Measurements from ENCODE around the gene EXOC1.

The EXOC1 gene

GRCh38 chr4:55853484-55854046, at the start of gene EXOC1:
Gene EXOC1 (plus strand): TSS chr4:55853648. CDS start chr4:55858324, 4,676 bp downstream.
- Mint-ChIP-seq H3K4me3 (peak within 1 kb of the TSS; percentile 2), H3K9me3 (no peaks in the 10 kb centered on the region), H3K27me3 (no peaks in the 10 kb centered on the region), H3K36me3 (ENCODE audit: low read depth) (peaks cover 17% of the 10 kb centered on the region), H3K27ac (no peak within 1 kb of the TSS), H3K4me1 (ENCODE audit: low read depth) (peaks cover 43% of the 10 kb centered on the region)
- DNase-seq = peak; percentile 99

- H3K36me3 Mint-ChIP-seq (ENCODE audit: low read depth) = no peaks in the 10 kb centered on the region
- H3K27ac Mint-ChIP-seq = no peak overlapping the region
- H3K4me3 Mint-ChIP-seq = no peak overlapping the region
- H3K4me1 Mint-ChIP-seq (ENCODE audit: low read depth) = no peaks in the 10 kb centered on the region
- no peaks in the 10 kb centered on the region for H3K9me3 Mint-ChIP-seq
- no peak for DNase-seq
- H3K27me3 Mint-ChIP-seq = peaks cover 24% of the 10 kb centered on the region
Observed at GRCh38 chr4:55807556-55807955, 45.9 kb upstream of the EXOC1 start.

- Mint-ChIP-seq H3K27ac (no peak overlapping the region), H3K4me1 (ENCODE audit: low read depth) (no peaks in the 10 kb centered on the region), H3K36me3 (ENCODE audit: low read depth) (no peaks in the 10 kb centered on the region), H3K9me3 (no peaks in the 10 kb centered on the region), H3K4me3 (no peak overlapping the region), H3K27me3 (peaks cover 21% of the 10 kb centered on the region)
- DNase-seq = no peak
Observed at GRCh38 chr4:55808186-55808585, 45.3 kb upstream of the EXOC1 start.

- no peak overlapping the region for H3K27ac Mint-ChIP-seq
- no peaks in the 10 kb centered on the region for H3K4me1 Mint-ChIP-seq (ENCODE audit: low read depth)
- DNase-seq = no peak
- H3K36me3 Mint-ChIP-seq (ENCODE audit: low read depth) = no peaks in the 10 kb centered on the region
- no peaks in the 10 kb centered on the region for H3K9me3 Mint-ChIP-seq
- H3K4me3 Mint-ChIP-seq = no peak overlapping the region
- peaks cover 20% of the 10 kb centered on the region for H3K27me3 Mint-ChIP-seq
Observed at GRCh38 chr4:55808632-55809031, 44.8 kb upstream of the EXOC1 start.

GRCh38 chr4:55817691-55818090, 35.8 kb upstream of the EXOC1 start:
- Mint-ChIP-seq H3K27ac (no peak overlapping the region), H3K4me1 (ENCODE audit: low read depth) (peaks cover 7% of the 10 kb centered on the region), H3K27me3 (peaks cover 19% of the 10 kb centered on the region), H3K36me3 (ENCODE audit: low read depth) (no peaks in the 10 kb centered on the region), H3K4me3 (no peak overlapping the region), H3K9me3 (no peaks in the 10 kb centered on the region)
- DNase-seq = no peak

GRCh38 chr4:55819634-55820033, 33.8 kb upstream of the EXOC1 start, which contains the start of gene EXOC1L:
Gene EXOC1L (plus strand): TSS chr4:55819790. CDS start chr4:55820027, 237 bp downstream.
- peak within 1 kb of the TSS; percentile 53 for H3K4me3 Mint-ChIP-seq
- H3K4me1 Mint-ChIP-seq (ENCODE audit: low read depth) = peaks cover 7% of the 10 kb centered on the region
- H3K27ac Mint-ChIP-seq = no peak within 1 kb of the TSS
- H3K27me3 Mint-ChIP-seq = peaks cover 19% of the 10 kb centered on the region
- no peak for DNase-seq
- H3K9me3 Mint-ChIP-seq = no peaks in the 10 kb centered on the region
- no peaks in the 10 kb centered on the region for H3K36me3 Mint-ChIP-seq (ENCODE audit: low read depth)

GRCh38 chr4:55820279-55820678, 33.2 kb upstream of the EXOC1 start:
- Mint-ChIP-seq H3K36me3 (ENCODE audit: low read depth) (no peaks in the 10 kb centered on the region), H3K4me1 (ENCODE audit: low read depth) (peaks cover 7% of the 10 kb centered on the region), H3K27me3 (peaks cover 19% of the 10 kb centered on the region), H3K4me3 (no peak overlapping the region), H3K9me3 (no peaks in the 10 kb centered on the region), H3K27ac (no peak overlapping the region)
- DNase-seq = no peak

- Mint-ChIP-seq H3K27ac (no peak overlapping the region), H3K9me3 (no peaks in the 10 kb centered on the region), H3K4me3 (no peak overlapping the region), H3K27me3 (peaks cover 26% of the 10 kb centered on the region), H3K36me3 (ENCODE audit: low read depth) (no peaks in the 10 kb centered on the region), H3K4me1 (ENCODE audit: low read depth) (peaks cover 7% of the 10 kb centered on the region)
- DNase-seq = no peak
Observed at GRCh38 chr4:55822329-55822728, 31.1 kb upstream of the EXOC1 start.

- DNase-seq = no peak
- peaks cover 31% of the 10 kb centered on the region for H3K27me3 Mint-ChIP-seq
- H3K27ac Mint-ChIP-seq = no peak overlapping the region
- no peaks in the 10 kb centered on the region for H3K9me3 Mint-ChIP-seq
- no peak overlapping the region for H3K4me3 Mint-ChIP-seq
- no peaks in the 10 kb centered on the region for H3K36me3 Mint-ChIP-seq (ENCODE audit: low read depth)
- H3K4me1 Mint-ChIP-seq (ENCODE audit: low read depth) = peaks cover 1% of the 10 kb centered on the region
Observed at GRCh38 chr4:55824865-55825264, 28.6 kb upstream of the EXOC1 start.

- Mint-ChIP-seq H3K36me3 (ENCODE audit: low read depth) (no peaks in the 10 kb centered on the region), H3K27me3 (peaks cover 32% of the 10 kb centered on the region), H3K9me3 (no peaks in the 10 kb centered on the region), H3K4me3 (no peak overlapping the region), H3K4me1 (ENCODE audit: low read depth) (no peaks in the 10 kb centered on the region), H3K27ac (no peak overlapping the region)
- DNase-seq = no peak
Observed at GRCh38 chr4:55826986-55827385, 26.5 kb upstream of the EXOC1 start.

GRCh38 chr4:55827582-55827981, 25.9 kb upstream of the EXOC1 start:
- H3K36me3 Mint-ChIP-seq (ENCODE audit: low read depth) = no peaks in the 10 kb centered on the region

GRCh38 chr4:55830048-55830447, 23.4 kb upstream of the EXOC1 start:
- no peak overlapping the region for H3K4me3 Mint-ChIP-seq
- H3K27me3 Mint-ChIP-seq = peaks cover 38% of the 10 kb centered on the region
- H3K4me1 Mint-ChIP-seq (ENCODE audit: low read depth) = no peaks in the 10 kb centered on the region
- H3K36me3 Mint-ChIP-seq (ENCODE audit: low read depth) = no peaks in the 10 kb centered on the region
- no peak overlapping the region for H3K27ac Mint-ChIP-seq
- DNase-seq = no peak
- no peaks in the 10 kb centered on the region for H3K9me3 Mint-ChIP-seq

More at GRCh38 chr4:55827582-55827981, 25.9 kb upstream of the EXOC1 start:
- Mint-ChIP-seq H3K27ac (no peak overlapping the region), H3K27me3 (peaks cover 28% of the 10 kb centered on the region), H3K4me3 (no peak overlapping the region), H3K9me3 (no peaks in the 10 kb centered on the region), H3K4me1 (ENCODE audit: low read depth) (no peaks in the 10 kb centered on the region)
- DNase-seq = no peak

- DNase-seq = no peak
- Mint-ChIP-seq H3K27me3 (peaks cover 44% of the 10 kb centered on the region), H3K4me3 (no peak overlapping the region), H3K27ac (no peak overlapping the region), H3K9me3 (peaks cover 4% of the 10 kb centered on the region), H3K36me3 (ENCODE audit: low read depth) (no peaks in the 10 kb centered on the region), H3K4me1 (ENCODE audit: low read depth) (no peaks in the 10 kb centered on the region)
Observed at GRCh38 chr4:55830716-55831115, 22.7 kb upstream of the EXOC1 start.

- Mint-ChIP-seq H3K27ac (no peak overlapping the region), H3K9me3 (peaks cover 13% of the 10 kb centered on the region), H3K4me3 (no peak overlapping the region), H3K27me3 (peaks cover 48% of the 10 kb centered on the region), H3K4me1 (ENCODE audit: low read depth) (no peaks in the 10 kb centered on the region), H3K36me3 (ENCODE audit: low read depth) (no peaks in the 10 kb centered on the region)
- no peak for DNase-seq
Observed at GRCh38 chr4:55834086-55834795, 19.2 kb upstream of the EXOC1 start.

- peaks cover 13% of the 10 kb centered on the region for H3K9me3 Mint-ChIP-seq
- H3K36me3 Mint-ChIP-seq (ENCODE audit: low read depth) = no peaks in the 10 kb centered on the region
- H3K27ac Mint-ChIP-seq = no peak overlapping the region
- H3K4me3 Mint-ChIP-seq = no peak overlapping the region
- no peak for DNase-seq
- H3K4me1 Mint-ChIP-seq (ENCODE audit: low read depth) = no peaks in the 10 kb centered on the region
- H3K27me3 Mint-ChIP-seq = peaks cover 37% of the 10 kb centered on the region
Observed at GRCh38 chr4:55837903-55838302, 15.5 kb upstream of the EXOC1 start.

Measured in activated T-cell treated with anti-CD3 and anti-CD28 coated beads, Interleukin-2, amount 50 U/mL, for 24 hours (primary cell).